ENCODE results near the gene KCNH1. TPM values are rescaled to one million over a fixed set of nuclear protein-coding genes. Genes with fewer than 3 reads are reported as not detected.
A peak's percentile ranks its signal among the peaks of the same experiment; 100 is the strongest.

The KCNH1 gene
- total RNA-seq, 1 donor from 2014 or later: not detected

- intact Hi-C loops (cut with micrococcal nuclease): no loop called here
- DNase-seq (no peak), ATAC-seq (no peak)
Observed at GRCh38 chr1:210715072-210715471, 418.9 kb downstream of the KCNH1 start.

GRCh38 chr1:210711825-210712612 is 421.9 kb downstream of the KCNH1 start:
- intact Hi-C loops (cut with micrococcal nuclease): loop anchor here (1.0 kb wide), 1 partner anchor 27 kb away; no protein-coding TSS in a partner anchor
- DNase-seq (peak; percentile 37), ATAC-seq (peak; percentile 61)

- DNase-seq (no peak), ATAC-seq (no peak)
- intact Hi-C loops (cut with micrococcal nuclease): no loop called here
Observed at GRCh38 chr1:210709701-210710100, 424.2 kb downstream of the KCNH1 start.

GRCh38 chr1:210707300-210708240 is 426.4 kb downstream of the KCNH1 start:
- intact Hi-C loops (cut with micrococcal nuclease): no loop called here
- DNase-seq: no peak
- no peak for ATAC-seq

- intact Hi-C loops (cut with micrococcal nuclease): no loop called here
- ATAC-seq: no peak
- DNase-seq: no peak
Observed at GRCh38 chr1:210706246-210706645, 427.7 kb downstream of the KCNH1 start.

- no peak for ATAC-seq
- no peak for DNase-seq
- intact Hi-C loops (cut with micrococcal nuclease): no loop called here
Observed at GRCh38 chr1:210705086-210705485, 428.9 kb downstream of the KCNH1 start.

- intact Hi-C loops (cut with micrococcal nuclease): no loop called here
- DNase-seq (no peak), ATAC-seq (no peak)
Observed at GRCh38 chr1:210703593-210703992, 430.4 kb downstream of the KCNH1 start.

GRCh38 chr1:210702506-210702905 is 431.4 kb downstream of the KCNH1 start:
- DNase-seq: no peak
- no peak for ATAC-seq
- intact Hi-C loops (cut with micrococcal nuclease): no loop called here

- intact Hi-C loops (cut with micrococcal nuclease): no loop called here
- DNase-seq (no peak), ATAC-seq (no peak)
Observed at GRCh38 chr1:210700511-210700910, 433.4 kb downstream of the KCNH1 start.

- intact Hi-C loops (cut with micrococcal nuclease): no loop called here
- DNase-seq (no peak), ATAC-seq (no peak)
Observed at GRCh38 chr1:210700083-210700482, 433.9 kb downstream of the KCNH1 start.

- no peak for DNase-seq
- no peak for ATAC-seq
- intact Hi-C loops (cut with micrococcal nuclease): no loop called here
Observed at GRCh38 chr1:210698661-210699060, 435.3 kb downstream of the KCNH1 start.

GRCh38 chr1:210697185-210697584 is 436.8 kb downstream of the KCNH1 start:
- ATAC-seq (no peak), DNase-seq (no peak)
- intact Hi-C loops (cut with micrococcal nuclease): no loop called here

GRCh38 chr1:210696709-210697108 is 437.2 kb downstream of the KCNH1 start:
- no peak for DNase-seq
- intact Hi-C loops (cut with micrococcal nuclease): no loop called here
- no peak for ATAC-seq

GRCh38 chr1:210695026-210695425 is 438.9 kb downstream of the KCNH1 start:
- intact Hi-C loops (cut with micrococcal nuclease): no loop called here
- DNase-seq (no peak), ATAC-seq (no peak)

GRCh38 chr1:210692796-210693195 is 441.2 kb downstream of the KCNH1 start:
- no peak for ATAC-seq
- DNase-seq: no peak
- intact Hi-C loops (cut with micrococcal nuclease): no loop called here

GRCh38 chr1:210691039-210691610 is 442.8 kb downstream of the KCNH1 start:
- ATAC-seq (no peak), DNase-seq (no peak)

GRCh38 chr1:210690236-210690635 is 443.7 kb downstream of the KCNH1 start:
- DNase-seq (no peak), ATAC-seq (no peak)
- intact Hi-C loops (cut with micrococcal nuclease): no loop called here

More at GRCh38 chr1:210691039-210691610, 442.8 kb downstream of the KCNH1 start:
- intact Hi-C loops (cut with micrococcal nuclease): no loop called here

GRCh38 chr1:210689826-210690225 is 444.1 kb downstream of the KCNH1 start:
- intact Hi-C loops (cut with micrococcal nuclease): no loop called here
- no peak for DNase-seq
- no peak for ATAC-seq

- ATAC-seq (peak; percentile 49), DNase-seq (no peak)
- intact Hi-C loops (cut with micrococcal nuclease): no loop called here
Observed at GRCh38 chr1:210688512-210689234, 445.3 kb downstream of the KCNH1 start.

Data from left ventricle myocardium superior (tissue), 1 donor.